ENCODE data around the gene SUV39H1.

Gene SUV39H1

GRCh38 chrX:48715072-48715471 is 18.5 kb downstream of the SUV39H1 start:
- DNase-seq, result no peak

GRCh38 chrX:48715876-48716502 is 19.5 kb downstream of the SUV39H1 start:
- no peak for DNase-seq

- no peak for DNase-seq
Observed at GRCh38 chrX:48719958-48720357, 23.4 kb downstream of the SUV39H1 start.

GRCh38 chrX:48720577-48721250 is 24.2 kb downstream of the SUV39H1 start:
- no peak for DNase-seq

GRCh38 chrX:48721916-48722315 is 25.4 kb downstream of the SUV39H1 start:
- no peak for DNase-seq

GRCh38 chrX:48726596-48726995 is 30.1 kb downstream of the SUV39H1 start:
- no peak for DNase-seq

GRCh38 chrX:48728653-48729052 is 32.1 kb downstream of the SUV39H1 start:
- no peak for DNase-seq

- no peak for DNase-seq
Observed at GRCh38 chrX:48736303-48736702, 39.8 kb downstream of the SUV39H1 start.

- no peak for DNase-seq
Observed at GRCh38 chrX:48736878-48737212, 40.3 kb downstream of the SUV39H1 start.

- DNase-seq, result peak; percentile 96
Observed at GRCh38 chrX:48737213-48737938, 40.8 kb downstream of the SUV39H1 start.

GRCh38 chrX:48737940-48738339 is 41.4 kb downstream of the SUV39H1 start:
- no peak for DNase-seq

GRCh38 chrX:48741834-48742233 is 45.3 kb downstream of the SUV39H1 start:
- DNase-seq, result no peak

- DNase-seq, result no peak
Observed at GRCh38 chrX:48745222-48745621, 48.7 kb downstream of the SUV39H1 start.

GRCh38 chrX:48747415-48748016 is 51.0 kb downstream of the SUV39H1 start:
- DNase-seq, result no peak

GRCh38 chrX:48749182-48749581 is 52.6 kb downstream of the SUV39H1 start:
- no peak for DNase-seq

- no peak for DNase-seq
Observed at GRCh38 chrX:48751343-48751742, 54.8 kb downstream of the SUV39H1 start.

GRCh38 chrX:48752498-48752897 is 56.0 kb downstream of the SUV39H1 start:
- DNase-seq, result no peak

GRCh38 chrX:48753708-48754228 is 57.2 kb downstream of the SUV39H1 start:
- no peak for DNase-seq

GRCh38 chrX:48754238-48754637 is 57.7 kb downstream of the SUV39H1 start:
- no peak for DNase-seq

Data from CD4-positive, alpha-beta T cell treated with Interferon gamma for 1 hour (primary cell).